HEK293T (cell line): Measurements from ENCODE around the gene BBS9.

Experiments
- ELF4 ChIP-seq: fragments of 450-650 bp; IDR thresholded peaks from 2 replicates; pipeline ENCODE4 v1.6.1; 2017; ENCODE audit warnings: antibody characterized with exemption
- NFRKB ChIP-seq: fragments of 450-650 bp; IDR thresholded peaks from 2 replicates; pipeline ENCODE4 v1.6.1; 2016; ENCODE audit warnings: mild to moderate bottlenecking, moderate library complexity
- TARDBP ChIP-seq: fragments of 450-650 bp; IDR thresholded peaks from 2 replicates; pipeline ENCODE4 v1.6.1; 2016
- ZNF384 ChIP-seq: fragments of 450-650 bp; IDR thresholded peaks from 2 replicates; pipeline ENCODE4 v1.6.1; 2016

GRCh38 chr7:33486633-33487032 lies 357.3 kb downstream of the BBS9 start:
- no peak for TF ChIP-seq NFRKB
- TF ChIP-seq TARDBP = no peak
- no peak for TF ChIP-seq ZNF384
- no peak for TF ChIP-seq ELF4
